Caki2 (cell line): ENCODE measurements around the gene ZFR2. TPM values are rescaled to one million over a fixed set of nuclear protein-coding genes. Genes with fewer than 3 reads are reported as not detected.

Source experiments
- DNase-seq: peaks from one replicate; pipeline ENCODE4 v3.0.0-alpha.2; 2015; ENCODE audit warnings: low read depth
- in situ Hi-C: cut with HindIII; loops from 2 replicates; pipeline ENCODE4 v1.10.0; 2016; ENCODE audit warnings: low sequenced_read_pairs, low pct_unique_long_range_greater_than_20kb, mixed read lengths
- total RNA-seq: library from RNA; depleted of rRNA; stranded (reverse); fragments of >200 nt; shearing (Covaris generic); gene quantifications from 2 replicates; pipeline ENCODE4 v1.2.3, GENCODE V29; 2014; ENCODE audit warnings: low replicate concordance

Gene ZFR2
- total RNA-seq, 1 experiment from 2014 or later, result not detected

DNA sequence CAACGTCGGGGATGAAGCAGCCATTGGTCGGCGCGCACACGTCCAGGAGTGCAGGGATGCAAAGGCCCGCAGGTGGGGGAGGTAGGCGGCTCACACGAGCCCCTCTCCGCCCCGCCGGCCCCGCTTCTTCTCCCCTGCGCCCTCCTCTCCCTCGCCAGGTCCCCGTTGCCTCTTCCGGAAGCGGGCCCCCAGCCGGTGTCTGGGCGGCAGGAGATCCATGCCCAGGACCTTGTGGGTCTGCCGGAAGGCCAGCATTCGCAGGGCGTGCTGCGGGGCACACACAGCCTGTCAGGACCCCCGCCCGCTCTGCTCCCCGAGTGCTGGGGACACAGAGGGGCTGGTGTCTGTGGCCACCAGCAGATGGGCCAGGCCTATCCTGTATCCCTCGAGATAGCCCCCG lies 63.0 kb downstream of the ZFR2 start:
- in situ Hi-C loops, result no loop called here
- DNase-seq, result no peak

DNA sequence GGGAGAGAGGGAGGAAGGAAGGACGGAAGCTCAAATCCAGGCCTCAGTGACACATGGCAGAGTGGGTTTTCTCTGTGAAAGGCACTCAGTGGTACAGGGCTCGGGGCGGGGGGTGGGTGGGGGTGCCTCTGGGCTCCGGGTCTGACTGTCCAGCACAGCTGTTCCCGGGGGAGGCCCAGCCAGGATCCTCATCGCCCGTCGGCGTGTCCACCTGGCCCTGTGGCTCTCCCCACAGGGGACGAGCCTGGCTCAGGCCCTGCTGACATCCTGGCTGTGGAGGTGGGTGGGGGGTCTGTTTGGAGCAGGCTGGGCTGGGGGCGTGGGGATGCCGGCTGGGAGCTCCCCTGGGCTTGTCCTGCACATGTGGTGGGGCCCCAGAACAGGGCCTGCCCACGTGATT lies 64.4 kb downstream of the ZFR2 start:
- in situ Hi-C loops, result no loop called here
- DNase-seq, result no peak

DNA sequence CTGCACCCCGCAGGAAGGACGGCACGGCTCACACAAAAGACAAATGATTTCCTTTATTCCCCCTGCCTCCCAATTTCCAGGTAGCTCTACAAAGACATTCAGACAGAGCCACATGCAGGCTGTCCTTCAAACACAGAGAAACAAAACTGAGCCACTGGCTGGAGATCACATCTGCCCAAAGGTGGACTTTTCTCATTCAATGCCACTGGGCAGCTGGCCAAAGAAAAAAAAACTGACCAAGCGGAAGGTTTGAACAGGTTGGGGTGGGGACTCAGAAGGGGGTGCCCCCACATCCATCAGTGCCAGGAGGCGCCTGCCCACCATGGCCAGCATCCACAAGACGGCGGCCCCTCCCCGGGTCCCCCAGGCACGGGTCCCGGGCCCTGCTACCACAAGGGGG lies 64.9 kb downstream of the ZFR2 start:
- in situ Hi-C loops, result no loop called here
- DNase-seq, result no peak

DNA sequence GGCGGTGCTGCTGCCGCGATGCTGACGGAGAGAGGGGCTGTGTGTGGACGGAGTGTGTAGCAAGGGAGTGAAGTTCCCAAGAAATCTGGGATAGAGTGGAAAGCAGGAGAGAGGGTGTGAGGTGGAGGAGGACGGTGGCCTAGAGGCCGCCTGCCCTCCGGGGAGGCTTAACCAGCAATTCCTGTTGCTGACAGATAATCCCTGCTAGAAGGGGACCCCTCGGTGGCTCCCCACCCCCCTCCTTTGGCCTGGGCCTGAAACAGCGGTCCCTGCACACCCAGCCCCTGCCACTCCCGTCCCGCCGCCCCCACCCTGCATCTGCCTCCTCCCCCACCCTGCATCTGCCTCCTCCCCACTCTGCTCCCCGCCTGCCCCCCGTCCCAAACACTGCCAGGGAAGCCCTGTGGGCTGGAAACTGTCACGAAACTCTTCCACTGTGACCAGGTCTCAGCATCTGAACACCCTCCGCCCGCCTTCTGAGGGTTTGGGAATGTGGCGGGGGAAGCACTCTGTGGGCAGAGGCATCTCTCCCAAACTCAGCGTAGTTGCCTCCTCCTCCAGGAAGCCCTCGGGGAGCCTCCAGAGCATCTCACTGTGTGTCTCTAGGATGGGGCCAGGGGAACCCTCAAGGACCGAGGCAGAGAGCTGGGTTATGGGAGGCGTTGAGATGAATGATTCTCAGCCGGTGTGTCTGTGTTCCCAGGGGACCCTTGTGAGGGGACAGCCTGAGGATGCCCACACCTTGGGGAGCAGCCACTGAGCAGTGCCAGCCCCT lies 65.5 kb downstream of the ZFR2 start:
- in situ Hi-C loops, result no loop called here
- DNase-seq, result no peak

DNA sequence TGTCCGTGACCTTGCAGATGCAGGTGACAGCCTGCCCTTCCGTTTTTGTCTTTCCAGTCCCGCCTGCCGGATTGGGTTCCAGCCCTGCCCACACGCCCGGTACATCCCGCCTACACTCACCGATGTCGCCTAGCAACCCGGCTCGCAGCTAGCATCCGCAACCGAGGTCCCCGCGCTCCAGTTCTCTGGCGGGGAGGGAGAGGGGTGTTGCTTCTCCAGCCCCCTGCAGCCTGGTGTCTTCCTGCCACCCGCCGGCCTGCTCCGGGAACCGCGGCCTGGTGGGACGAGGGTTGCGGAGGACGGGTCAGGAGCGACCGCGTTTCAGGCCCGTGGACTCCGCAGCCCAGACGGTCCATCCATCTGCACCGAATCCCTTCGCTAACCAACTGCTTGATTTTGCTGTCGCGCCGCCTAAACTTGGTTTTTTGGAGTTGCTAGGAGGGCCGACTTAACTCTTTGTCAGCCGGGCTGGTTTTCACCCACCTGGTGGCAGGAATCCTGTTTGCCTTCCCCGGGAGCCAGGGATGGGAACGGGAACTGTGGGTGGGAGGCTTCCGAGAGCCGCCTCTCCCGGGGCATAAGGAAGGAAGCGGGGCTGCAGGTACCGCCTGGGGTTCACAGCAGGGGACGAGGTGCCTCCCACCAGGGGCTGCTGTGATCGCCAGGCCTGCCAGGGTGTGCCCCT lies 67.3 kb downstream of the ZFR2 start:
- DNase-seq, result no peak
- in situ Hi-C loops, result no loop called here

DNA sequence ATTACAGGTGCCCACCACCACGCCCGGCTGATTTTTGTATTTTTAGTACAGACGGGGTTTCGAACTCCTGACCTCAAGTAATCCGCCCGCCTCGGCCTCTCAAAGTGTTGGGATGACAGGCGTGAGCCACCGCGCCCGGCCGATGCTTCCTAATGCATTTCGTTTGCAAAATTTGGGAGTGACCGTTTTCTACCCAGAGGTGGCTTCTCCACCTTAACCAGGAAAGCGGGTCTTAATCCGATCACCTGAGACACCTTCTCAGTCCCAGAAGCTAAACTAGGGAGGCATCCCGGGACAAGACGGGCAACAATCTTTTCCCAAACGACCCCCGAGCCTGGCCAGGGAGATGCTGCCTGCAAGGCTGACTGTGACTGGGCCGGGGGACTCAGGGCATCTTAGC lies 67.8 kb downstream of the ZFR2 start:
- in situ Hi-C loops, result no loop called here
- DNase-seq, result no peak

DNA sequence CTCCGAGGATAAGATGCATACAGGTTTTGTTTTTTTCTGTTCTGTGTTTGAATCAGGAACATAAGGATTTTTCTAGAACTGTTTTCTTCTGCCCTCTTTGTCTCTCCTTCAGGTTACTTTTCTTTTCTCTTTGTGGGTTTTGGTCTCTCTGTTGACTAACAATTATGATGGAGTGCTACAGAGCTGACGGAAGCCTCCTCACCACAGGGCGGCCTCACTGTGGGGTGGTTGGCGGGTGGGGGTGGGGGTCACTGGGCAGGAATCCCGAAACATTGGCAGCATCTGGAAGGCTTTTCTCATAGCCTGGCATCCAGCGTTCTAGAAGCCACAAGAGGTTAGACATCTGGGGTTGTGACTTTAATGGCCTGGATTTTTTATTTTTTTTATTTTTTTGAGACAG lies 70.7 kb downstream of the ZFR2 start:
- DNase-seq, result no peak
- in situ Hi-C loops, result no loop called here

DNA sequence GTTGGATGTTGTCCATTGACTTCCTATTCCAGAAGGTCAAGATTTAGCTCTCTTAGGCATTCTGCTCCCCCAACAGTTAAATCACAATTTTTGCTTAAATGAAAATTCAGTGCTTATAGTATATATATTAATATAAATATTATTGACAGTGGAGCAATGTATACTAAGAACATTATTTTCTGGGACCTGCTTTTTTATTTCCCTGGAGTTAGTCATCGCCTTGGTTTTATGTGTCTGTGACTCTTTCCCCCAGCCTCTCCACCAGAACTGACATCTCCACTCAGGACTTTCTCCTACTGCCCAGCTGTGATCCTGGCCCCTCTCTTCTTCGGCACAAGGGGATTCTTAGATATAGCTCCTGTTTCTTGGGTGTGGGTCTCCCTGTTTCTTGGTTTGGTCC lies 72.5 kb downstream of the ZFR2 start:
- in situ Hi-C loops, result no loop called here
- no peak for DNase-seq

DNA sequence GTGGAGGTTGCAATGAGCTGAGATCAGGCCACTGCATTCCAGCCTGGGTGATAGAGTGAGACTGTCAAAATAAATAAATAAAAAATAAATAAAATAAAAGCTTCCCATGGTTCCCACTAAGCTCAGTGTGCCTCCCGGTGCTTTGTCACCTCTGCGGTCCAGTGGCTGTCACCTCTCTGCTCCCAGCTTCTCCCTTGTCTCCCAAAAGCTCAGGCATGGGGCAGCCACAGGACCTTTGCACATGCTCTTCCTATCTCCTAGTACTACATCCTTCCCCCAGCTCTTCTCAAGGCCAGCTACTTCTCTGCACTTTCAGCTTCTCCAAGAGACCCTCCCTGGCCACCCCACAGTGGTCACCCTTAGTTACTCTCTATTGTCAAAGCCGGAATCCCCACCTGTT lies 75.0 kb downstream of the ZFR2 start:
- in situ Hi-C loops, result no loop called here
- no peak for DNase-seq

DNA sequence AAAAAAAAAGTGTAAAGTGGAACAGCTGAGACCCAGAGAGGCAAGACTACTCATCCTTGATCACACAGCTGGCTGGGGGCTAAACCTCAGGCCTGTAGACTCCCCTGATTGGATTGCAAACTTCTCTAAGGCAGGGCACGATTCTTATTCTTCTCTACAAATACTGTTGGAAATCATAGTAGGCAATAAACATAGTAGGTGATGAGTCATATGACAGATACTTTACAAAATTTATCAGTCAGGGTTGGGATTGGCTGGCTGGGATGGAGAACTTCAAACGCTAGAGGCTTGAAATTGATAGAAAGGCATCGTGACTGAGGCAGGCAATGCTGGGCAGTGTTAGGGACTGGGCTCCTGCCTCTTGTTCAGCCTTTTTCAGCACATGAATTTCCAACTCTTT lies 76.7 kb downstream of the ZFR2 start:
- in situ Hi-C loops, result no loop called here
- DNase-seq, result no peak

DNA sequence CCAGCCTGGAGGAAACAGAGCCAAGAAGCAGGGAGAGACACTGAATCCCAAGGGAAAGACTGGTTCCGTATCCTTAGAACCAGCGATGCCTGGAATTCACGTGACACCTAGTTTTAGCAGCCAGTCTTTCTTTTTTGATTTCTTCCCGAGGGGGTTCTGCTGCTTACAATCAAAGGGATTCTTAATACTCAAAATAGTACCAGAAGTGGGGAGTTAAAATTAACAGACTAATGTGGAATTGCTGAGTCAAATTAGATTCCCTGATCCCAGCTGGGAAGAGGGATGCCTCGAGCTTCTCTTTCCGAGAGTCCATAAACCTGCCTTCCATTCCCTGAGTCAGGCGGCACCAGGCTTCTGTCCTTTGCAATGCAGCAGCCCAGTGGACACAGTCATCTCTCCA lies 77.9 kb downstream of the ZFR2 start:
- no peak for DNase-seq
- in situ Hi-C loops, result no loop called here

DNA sequence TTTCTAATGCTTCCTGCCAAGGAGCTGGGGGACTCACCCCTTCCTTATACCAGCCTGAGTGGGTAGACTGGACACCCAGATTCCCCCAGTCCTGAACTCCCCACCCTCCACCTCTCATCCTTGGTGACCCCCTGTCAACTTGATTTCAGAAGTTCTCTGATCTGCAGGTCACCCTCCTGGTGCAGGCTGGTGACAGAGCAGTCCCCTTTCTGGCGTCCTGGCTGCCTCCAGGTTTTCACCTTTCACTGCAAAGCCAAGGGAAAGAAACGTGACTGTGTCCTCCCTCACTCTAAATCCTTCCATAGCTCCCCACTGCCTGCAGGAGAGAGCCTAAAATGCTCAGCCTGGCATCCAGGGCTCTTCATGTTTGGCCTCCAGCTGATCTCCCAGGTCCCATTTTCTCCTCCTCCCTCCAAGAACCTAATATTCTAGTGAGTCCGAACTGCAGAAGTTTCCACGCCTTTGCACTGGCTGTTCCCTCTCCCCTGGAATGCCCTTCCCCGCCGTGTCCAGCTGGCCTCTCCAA lies 78.6 kb downstream of the ZFR2 start:
- in situ Hi-C loops, result no loop called here
- DNase-seq, result no peak

DNA sequence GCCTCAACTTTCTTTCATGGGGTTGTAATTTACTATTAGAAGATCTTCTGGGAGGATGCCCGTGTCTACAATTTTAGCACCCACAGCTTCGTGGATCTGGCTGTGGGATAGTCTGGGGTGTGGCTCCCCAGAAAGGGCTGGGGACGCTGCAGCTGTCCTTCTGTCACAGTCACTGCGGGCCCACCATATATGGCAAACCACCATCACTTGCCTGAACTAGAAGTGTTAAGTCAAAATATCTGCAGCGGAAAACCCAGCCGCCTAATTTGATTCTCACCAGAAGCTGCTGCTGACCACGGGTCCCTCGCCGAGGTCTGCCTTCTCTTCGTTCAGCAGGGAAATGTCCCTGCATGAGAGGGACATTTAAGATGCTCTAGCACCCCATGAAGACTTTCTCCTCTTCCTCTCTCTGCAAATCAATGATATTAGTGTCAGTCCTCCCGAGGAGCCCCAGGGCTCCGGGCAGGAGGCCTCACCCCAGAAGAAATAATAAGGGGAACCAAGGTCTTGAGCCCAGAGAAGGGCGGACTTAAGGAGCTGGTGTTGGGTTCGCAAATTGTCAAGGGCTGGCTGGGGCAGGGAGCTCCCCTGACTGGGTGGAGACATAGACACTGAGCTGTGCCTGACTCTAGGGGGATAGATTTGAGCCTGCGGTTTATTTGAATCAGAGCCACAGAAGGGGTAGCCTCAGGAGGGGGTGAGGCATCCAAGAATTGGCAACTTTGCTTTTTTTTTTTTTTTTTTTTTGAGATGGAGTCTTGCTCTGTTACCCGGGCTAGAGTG lies 79.7 kb downstream of the ZFR2 start:
- in situ Hi-C loops, result no loop called here
- no peak for DNase-seq

DNA sequence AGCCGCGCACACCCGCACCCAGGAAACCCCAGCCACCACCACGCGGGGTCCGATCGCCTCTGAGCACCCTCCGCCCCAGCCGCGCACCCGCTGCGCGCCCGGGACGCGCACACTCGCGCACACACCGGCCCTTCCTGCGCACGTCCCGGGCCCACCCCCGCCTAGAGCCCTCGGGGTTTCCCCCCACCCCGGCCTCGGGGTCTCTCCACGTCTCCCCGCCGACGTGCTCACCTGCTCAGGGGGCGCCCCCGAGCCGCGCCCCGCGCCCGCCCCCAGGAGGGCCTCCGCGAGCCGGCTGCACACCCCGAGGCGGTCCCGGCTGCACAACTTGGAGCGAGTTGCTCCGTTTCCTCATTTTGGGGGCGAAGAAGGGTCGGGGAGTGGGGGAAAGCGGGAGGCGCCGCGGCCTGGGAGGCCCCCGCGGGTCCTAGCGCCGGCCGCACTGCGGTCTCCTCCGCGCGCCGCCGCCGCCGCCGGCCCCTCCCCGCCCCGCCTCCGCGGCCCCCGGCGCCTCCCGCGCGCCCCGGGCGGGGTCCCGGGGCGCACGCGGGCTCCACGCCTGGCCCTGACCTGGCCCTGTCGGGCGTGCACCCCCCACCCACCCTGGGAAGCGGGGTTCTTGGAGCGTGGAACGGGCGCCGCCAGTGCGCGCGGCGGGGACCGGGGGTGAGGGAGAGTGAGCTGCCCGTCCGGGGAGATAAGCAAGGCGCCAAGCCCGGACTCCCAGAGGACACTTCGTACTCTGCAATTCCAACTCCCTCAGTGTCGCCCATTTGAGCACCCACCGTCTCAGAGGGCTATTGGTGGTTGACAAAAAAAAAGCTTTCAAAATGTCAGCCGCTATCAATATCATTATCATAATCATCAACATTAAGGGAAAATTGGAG lies 82.7 kb downstream of the ZFR2 start, which contains the start of gene MATK:
Gene MATK, minus strand, starts transcription at position 444 of the 887 bp plus-strand sequence. CDS start 1,246 bp downstream, outside the sequence.
- in situ Hi-C loops, result no loop called here
- DNase-seq, result no peak

DNA sequence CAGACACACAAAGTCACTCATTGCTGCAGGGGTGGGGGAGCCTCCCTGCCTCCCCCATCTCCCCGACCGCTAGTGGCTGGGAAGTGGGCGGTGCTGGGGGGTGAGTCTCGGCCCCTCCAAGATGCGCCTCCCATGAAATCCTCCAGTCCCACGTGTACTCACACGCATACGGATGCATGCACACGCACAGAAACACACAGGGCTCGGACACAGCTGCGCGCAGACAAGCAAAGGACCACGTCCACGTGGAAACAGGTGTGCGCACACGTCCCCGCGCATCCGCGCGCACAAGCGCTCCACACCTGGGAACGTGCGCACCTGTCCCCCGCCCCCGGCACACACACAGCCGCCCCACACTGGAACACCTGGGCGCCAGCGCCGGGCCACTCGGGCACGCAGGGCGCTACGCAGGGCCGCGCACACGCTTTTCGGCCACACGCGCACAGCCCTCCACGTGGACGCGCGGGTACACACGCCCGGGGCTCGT lies 83.3 kb downstream of the ZFR2 start:
- no peak for DNase-seq
- in situ Hi-C loops, result no loop called here

DNA sequence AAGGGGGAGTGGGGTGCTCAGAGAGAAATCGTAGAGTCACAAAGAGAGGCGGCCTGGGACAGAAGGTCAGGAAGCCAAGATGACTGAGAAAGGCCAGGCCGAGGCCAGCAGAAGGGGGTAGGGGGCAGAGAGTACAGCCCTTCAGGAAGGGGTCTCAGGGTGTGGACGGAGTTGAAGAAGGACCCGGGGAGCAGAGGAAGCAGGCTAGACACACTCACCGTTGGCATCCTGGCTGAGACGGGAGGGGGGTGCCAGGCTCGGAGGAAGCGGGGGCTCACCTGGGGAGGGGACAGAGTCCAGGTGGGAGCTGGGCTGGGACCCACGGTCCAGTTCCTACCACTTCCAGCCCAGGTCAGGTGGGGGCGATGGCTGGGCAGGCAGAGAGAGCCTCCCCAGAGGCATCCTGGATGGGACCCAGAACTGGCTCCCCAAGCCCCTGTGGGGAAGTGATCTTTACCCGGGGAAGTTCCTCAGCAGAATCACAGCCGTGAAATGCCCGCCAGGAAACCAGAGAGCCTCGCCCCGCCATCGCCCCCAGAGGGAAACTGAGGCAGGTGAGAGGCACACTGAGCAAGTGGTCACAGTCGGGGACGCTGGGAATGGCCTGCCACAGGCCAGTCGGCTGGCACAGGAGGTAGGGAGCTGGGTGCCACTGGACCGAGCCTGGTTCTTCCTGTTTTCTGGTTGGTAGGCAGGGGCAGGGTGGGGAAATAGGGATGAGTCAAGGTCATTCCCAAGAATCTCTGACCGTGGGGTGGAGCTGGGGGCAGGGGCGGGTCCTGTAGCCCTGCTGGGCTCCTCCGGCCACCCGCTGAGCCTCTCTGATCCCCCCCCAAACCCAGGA lies 84.0 kb downstream of the ZFR2 start:
- in situ Hi-C loops, result no loop called here
- no peak for DNase-seq
